ELF-1 (cell line): ENCODE results near the gene AGFG2.
"Not testable (repeated sequence)": the region's sequence is repeated elsewhere in the genome, so short reads cannot be mapped to it uniquely, and the experiment has no call there.

ENCODE experiments used
- DNase-seq: peaks from one replicate; pipeline ENCODE4 v3.0.0-alpha.2; 2016; ENCODE audit warnings: low read depth, low spot score

AGFG2 gene

GRCh38 chr7:100538654-100539435 lies at the start of gene AGFG2:
Gene AGFG2 (plus strand): TSS chr7:100539203. CDS start chr7:100539347, 144 bp downstream.
- DNase-seq: peak; percentile 100

- peak; percentile 96 for DNase-seq
These were observed 49.2 kb upstream of the AGFG2 start for GRCh38 chr7:100489824-100490223.

- no peak for DNase-seq
These were observed 48.4 kb upstream of the AGFG2 start for GRCh38 chr7:100490483-100491191.

- no peak for DNase-seq
These were observed 47.8 kb upstream of the AGFG2 start for GRCh38 chr7:100491192-100491578.

- DNase-seq: no peak
These were observed 46.1 kb upstream of the AGFG2 start for GRCh38 chr7:100492738-100493475.

GRCh38 chr7:100493476-100494264 lies 45.3 kb upstream of the AGFG2 start:
- no peak for DNase-seq

GRCh38 chr7:100496509-100496908 lies 42.5 kb upstream of the AGFG2 start:
- DNase-seq: no peak

GRCh38 chr7:100500743-100501142 lies 38.3 kb upstream of the AGFG2 start:
- not testable (repeated sequence) for DNase-seq

GRCh38 chr7:100504031-100504430 lies 35.0 kb upstream of the AGFG2 start:
- DNase-seq: not testable (repeated sequence)

GRCh38 chr7:100504887-100505611 lies 34.0 kb upstream of the AGFG2 start:
- DNase-seq: no peak

- DNase-seq: peak; percentile 51
These were observed 32.6 kb upstream of the AGFG2 start for GRCh38 chr7:100506356-100506923.

GRCh38 chr7:100509231-100509630 lies 29.8 kb upstream of the AGFG2 start:
- no peak for DNase-seq

GRCh38 chr7:100510437-100511239 lies 28.4 kb upstream of the AGFG2 start:
- DNase-seq: no peak

GRCh38 chr7:100513212-100513810 lies 25.7 kb upstream of the AGFG2 start:
- DNase-seq: no peak

- no peak for DNase-seq
These were observed 23.9 kb upstream of the AGFG2 start for GRCh38 chr7:100515072-100515532.

GRCh38 chr7:100516135-100516812 lies 22.7 kb upstream of the AGFG2 start:
- peak; percentile 83 for DNase-seq

- DNase-seq: no peak
These were observed 21.7 kb upstream of the AGFG2 start for GRCh38 chr7:100517305-100517704.

GRCh38 chr7:100519580-100519979 lies 19.4 kb upstream of the AGFG2 start:
- DNase-seq: no peak
